BE2C (cell line): Measurements from ENCODE around the gene SULT4A1.

Source experiments
- DNase-seq: peaks from one replicate; pipeline ENCODE4 v3.0.0-alpha.2; 2020
- H3K27me3 ChIP-seq: fragments of 250-450 bp; sonication (Bioruptor Pico); 2 replicates; pipeline ENCODE4 v1.5.1; 2020; ENCODE audit warnings: mild to moderate bottlenecking
- H3K36me3 ChIP-seq: fragments of 250-450 bp; sonication (Bioruptor Pico); 2 replicates; pipeline ENCODE4 v1.5.1; 2020; ENCODE audit warnings: mild to moderate bottlenecking
- H3K4me1 ChIP-seq: fragments of 250-450 bp; sonication (Bioruptor Pico); 2 replicates; pipeline ENCODE4 v1.5.1; 2020
- H3K4me3 ChIP-seq: 2 replicates; pipeline ENCODE4 v1.5.1; 2011; ENCODE audit warnings: low read depth, low read length
- H3K9me3 ChIP-seq: fragments of 250-450 bp; sonication (Bioruptor Pico); 2 replicates; pipeline ENCODE4 v1.5.1; 2020
- CTCF ChIP-seq: IDR thresholded peaks from 2 replicates; pipeline ENCODE4 v1.5.1; 2012; ENCODE audit warnings: mild to moderate bottlenecking, low read depth, low read length

Gene SULT4A1

DNA sequence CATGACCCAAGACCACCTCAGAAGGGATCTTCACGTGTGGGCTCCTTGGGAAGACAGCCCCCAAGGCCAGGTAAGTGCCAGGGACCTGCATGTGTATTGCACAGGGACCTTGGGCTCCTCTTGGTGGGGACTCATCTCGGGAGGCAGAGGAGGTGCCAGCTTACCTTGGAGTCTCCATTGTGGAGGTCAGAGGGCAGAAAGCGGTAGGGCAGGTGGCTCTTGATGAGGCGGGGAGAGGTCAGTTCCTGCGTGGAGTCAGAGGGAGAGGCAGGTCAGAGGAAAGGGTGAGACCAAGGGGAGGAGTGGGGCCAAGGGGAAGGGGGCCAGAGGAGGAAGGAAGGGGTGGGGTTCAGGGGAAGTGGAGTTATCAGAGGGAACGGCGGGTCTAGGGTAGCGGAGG is 22.5 kb downstream of the SULT4A1 start:
- H3K27me3 ChIP-seq: no peaks in the 10 kb centered on the region
- H3K36me3 ChIP-seq: no peaks in the 10 kb centered on the region
- no peaks in the 10 kb centered on the region for H3K9me3 ChIP-seq
- DNase-seq: no peak
- TF ChIP-seq CTCF: no peak
- H3K4me1 ChIP-seq: peaks cover 9% of the 10 kb centered on the region
- no peak overlapping the region for H3K4me3 ChIP-seq

DNA sequence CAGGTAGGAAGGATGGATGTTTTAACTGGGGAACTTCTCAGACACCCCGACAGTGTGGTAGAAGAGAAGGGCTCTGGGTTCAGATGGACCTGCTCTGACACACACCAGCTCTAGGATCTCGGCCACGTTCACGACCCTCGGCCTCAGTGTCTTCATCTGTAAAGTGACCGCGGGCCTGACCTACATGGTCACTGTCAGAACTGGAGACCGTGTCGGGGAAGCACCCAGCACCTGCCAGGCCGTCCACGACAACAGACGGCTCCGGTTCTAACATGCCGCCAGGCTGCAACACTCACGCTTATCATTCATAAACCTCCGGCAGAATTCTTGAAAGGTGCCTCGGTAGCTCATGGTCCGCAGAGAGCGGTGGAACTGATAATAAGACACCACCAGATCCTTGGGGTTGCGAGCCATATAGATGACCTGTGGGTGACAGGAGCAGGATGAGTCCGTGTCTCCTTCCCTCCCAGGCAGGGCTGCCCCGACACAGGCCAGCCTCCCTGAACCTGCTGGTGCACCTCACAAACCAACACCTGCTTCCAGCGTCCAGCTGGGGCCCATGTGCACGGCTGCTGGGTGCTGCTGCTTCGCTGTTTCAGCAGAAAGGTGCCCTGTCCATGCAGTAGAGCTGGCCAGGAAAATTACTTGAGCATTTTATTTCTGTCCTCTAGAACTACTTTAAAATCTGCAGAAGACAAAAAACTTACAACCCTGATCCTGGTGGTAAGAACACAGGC is 23.6 kb downstream of the SULT4A1 start:
- TF ChIP-seq CTCF: no peak
- H3K36me3 ChIP-seq: no peaks in the 10 kb centered on the region
- no peaks in the 10 kb centered on the region for H3K27me3 ChIP-seq
- H3K9me3 ChIP-seq: no peaks in the 10 kb centered on the region
- H3K4me1 ChIP-seq: peaks cover 2% of the 10 kb centered on the region
- no peak for DNase-seq
- H3K4me3 ChIP-seq: no peak overlapping the region

- no peaks in the 10 kb centered on the region for H3K4me1 ChIP-seq
- TF ChIP-seq CTCF: no peak
- no peaks in the 10 kb centered on the region for H3K9me3 ChIP-seq
- H3K4me3 ChIP-seq: no peak overlapping the region
- H3K36me3 ChIP-seq: no peaks in the 10 kb centered on the region
- no peak for DNase-seq
- H3K27me3 ChIP-seq: no peaks in the 10 kb centered on the region
Measured at GRCh38 chr22:43838161-43838560, 24.2 kb downstream of the SULT4A1 start.

DNA sequence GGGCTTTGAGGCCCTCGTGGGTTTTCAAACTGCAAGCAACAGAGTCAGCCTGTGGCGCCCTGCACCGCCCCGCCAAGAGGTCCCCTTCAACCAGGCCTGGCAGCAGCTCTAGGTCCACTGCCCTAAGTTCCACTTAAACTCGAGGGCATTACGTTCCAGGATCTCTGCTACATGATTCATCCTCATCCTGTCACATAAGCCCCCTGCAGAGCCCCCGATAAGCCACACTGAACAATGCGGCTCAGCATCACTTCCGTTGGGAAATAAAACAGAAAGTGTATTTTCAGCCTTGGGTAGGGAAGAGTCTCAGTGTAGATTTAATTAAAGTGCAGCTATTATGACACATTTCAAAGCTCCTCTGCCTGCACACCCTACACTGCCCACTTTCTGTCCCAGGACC is 24.6 kb downstream of the SULT4A1 start:
- Histone ChIP-seq H3K27me3 (no peaks in the 10 kb centered on the region), H3K4me3 (no peak overlapping the region), H3K9me3 (no peaks in the 10 kb centered on the region), H3K4me1 (no peaks in the 10 kb centered on the region), H3K36me3 (no peaks in the 10 kb centered on the region)
- TF ChIP-seq CTCF: no peak
- DNase-seq: no peak

- Histone ChIP-seq H3K4me1 (no peaks in the 10 kb centered on the region), H3K4me3 (no peak overlapping the region), H3K36me3 (no peaks in the 10 kb centered on the region), H3K27me3 (no peaks in the 10 kb centered on the region), H3K9me3 (no peaks in the 10 kb centered on the region)
- TF ChIP-seq CTCF: no peak
- DNase-seq: no peak
Measured at GRCh38 chr22:43835736-43836135, 26.6 kb downstream of the SULT4A1 start.

DNA sequence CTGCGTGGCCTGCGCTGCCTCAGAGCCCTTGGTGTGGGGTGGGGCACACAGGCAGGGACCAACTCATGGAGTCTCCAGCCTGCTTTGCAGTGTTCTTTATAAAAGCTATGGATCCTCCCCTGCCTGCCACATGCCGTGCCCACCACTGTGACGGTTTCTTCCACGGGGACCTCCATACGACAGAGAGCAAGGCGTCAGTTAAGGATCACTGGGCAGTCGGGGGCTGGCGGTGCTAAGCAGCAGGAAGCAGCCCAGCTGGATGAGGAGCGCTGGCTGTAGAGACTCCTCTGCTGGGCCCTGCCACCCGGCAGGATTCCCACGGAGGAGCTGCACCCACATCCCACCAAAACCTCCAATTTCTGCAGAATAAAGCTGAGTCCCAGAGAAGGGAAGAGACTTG is 27.1 kb downstream of the SULT4A1 start:
- Histone ChIP-seq H3K4me1 (peaks cover 4% of the 10 kb centered on the region), H3K36me3 (no peaks in the 10 kb centered on the region), H3K4me3 (no peak overlapping the region), H3K27me3 (no peaks in the 10 kb centered on the region), H3K9me3 (no peaks in the 10 kb centered on the region)
- TF ChIP-seq CTCF: no peak
- DNase-seq: no peak
